Mesothelial cell of epicardium (in vitro differentiated cells): ENCODE measurements around the gene CPB2. TPM values are rescaled to one million over a fixed set of nuclear protein-coding genes. Genes with fewer than 3 reads are reported as not detected.

Source experiments
- DNase-seq, 2 experiments: peaks; one replicate each; pipeline ENCODE4 v3.0.0; 2021; ENCODE audit warnings: low spot score in 2 of 2; ENCODE audit not compliant: unreplicated experiment in 2 of 2
- H3K27ac Mint-ChIP-seq: 2 replicates; pipeline ENCODE4 v1.8.0; 2021; ENCODE audit warnings: mixed read lengths
- H3K27me3 Mint-ChIP-seq: 2 replicates; pipeline ENCODE4 v1.8.0; 2021; ENCODE audit warnings: low read depth, mixed read lengths
- H3K36me3 Mint-ChIP-seq: 2 replicates; pipeline ENCODE4 v1.8.0; 2021; ENCODE audit warnings: mixed read lengths
- H3K4me1 Mint-ChIP-seq: 2 replicates; pipeline ENCODE4 v1.8.0; 2021; ENCODE audit warnings: mixed read lengths
- H3K4me3 Mint-ChIP-seq: 2 replicates; pipeline ENCODE4 v1.8.0; 2021; ENCODE audit warnings: mild to moderate bottlenecking, moderate library complexity, mixed read lengths
- H3K9me3 Mint-ChIP-seq: 2 replicates; pipeline ENCODE4 v1.8.0; 2021; ENCODE audit warnings: mixed read lengths
- total RNA-seq: library from RNA; stranded (reverse); gene quantifications from 3 replicates; pipeline ENCODE4 v1.2.1, GENCODE V29; 2021
- TF ChIP-seq, protein P1 (sequence below): fragments of 200-600 bp; sonication (generic); IDR thresholded peaks from one replicate; pipeline ENCODE4 v1.5.0; 2021; ENCODE audit warnings: antibody characterized with exemption; ENCODE audit not compliant: unreplicated experiment

CPB2 gene
- total RNA-seq, 1 donor from 2014 or later = not detected

DNA sequence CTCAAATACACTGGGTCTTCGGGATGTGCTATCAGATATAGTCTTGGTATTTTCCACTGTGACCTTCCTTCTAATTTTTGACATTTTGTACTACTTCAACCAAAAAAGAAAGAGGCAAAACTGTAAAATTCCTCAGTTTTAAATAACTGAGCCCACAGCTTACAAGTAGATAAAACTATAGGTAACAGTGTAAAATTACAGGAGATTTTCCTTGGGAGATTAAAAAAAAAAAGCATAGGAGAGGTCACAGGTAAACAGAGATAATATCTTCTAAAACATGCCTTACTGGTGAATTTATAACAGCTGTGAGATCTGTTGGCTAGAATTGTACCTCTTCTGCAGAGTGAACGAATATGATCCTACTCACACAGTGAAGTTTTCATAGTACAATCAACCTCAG, 59.4 kb downstream of the CPB2 start:
- H3K27me3 Mint-ChIP-seq = no peaks in the 10 kb centered on the region
- peaks cover 12% of the 10 kb centered on the region for H3K4me1 Mint-ChIP-seq
- no peaks in the 10 kb centered on the region for H3K9me3 Mint-ChIP-seq
- H3K27ac Mint-ChIP-seq = no peak overlapping the region
- no peak for DNase-seq
- H3K36me3 Mint-ChIP-seq = peaks cover 12% of the 10 kb centered on the region
- TF ChIP-seq, protein P1, sequence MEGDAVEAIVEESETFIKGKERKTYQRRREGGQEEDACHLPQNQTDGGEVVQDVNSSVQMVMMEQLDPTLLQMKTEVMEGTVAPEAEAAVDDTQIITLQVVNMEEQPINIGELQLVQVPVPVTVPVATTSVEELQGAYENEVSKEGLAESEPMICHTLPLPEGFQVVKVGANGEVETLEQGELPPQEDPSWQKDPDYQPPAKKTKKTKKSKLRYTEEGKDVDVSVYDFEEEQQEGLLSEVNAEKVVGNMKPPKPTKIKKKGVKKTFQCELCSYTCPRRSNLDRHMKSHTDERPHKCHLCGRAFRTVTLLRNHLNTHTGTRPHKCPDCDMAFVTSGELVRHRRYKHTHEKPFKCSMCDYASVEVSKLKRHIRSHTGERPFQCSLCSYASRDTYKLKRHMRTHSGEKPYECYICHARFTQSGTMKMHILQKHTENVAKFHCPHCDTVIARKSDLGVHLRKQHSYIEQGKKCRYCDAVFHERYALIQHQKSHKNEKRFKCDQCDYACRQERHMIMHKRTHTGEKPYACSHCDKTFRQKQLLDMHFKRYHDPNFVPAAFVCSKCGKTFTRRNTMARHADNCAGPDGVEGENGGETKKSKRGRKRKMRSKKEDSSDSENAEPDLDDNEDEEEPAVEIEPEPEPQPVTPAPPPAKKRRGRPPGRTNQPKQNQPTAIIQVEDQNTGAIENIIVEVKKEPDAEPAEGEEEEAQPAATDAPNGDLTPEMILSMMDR = no peak
- H3K4me3 Mint-ChIP-seq = no peak overlapping the region

GRCh38 chr13:46043647-46044046, 61.2 kb downstream of the CPB2 start:
- H3K36me3 Mint-ChIP-seq = peaks cover 18% of the 10 kb centered on the region
- no peaks in the 10 kb centered on the region for H3K9me3 Mint-ChIP-seq
- peaks cover 6% of the 10 kb centered on the region for H3K4me1 Mint-ChIP-seq
- no peaks in the 10 kb centered on the region for H3K27me3 Mint-ChIP-seq
- no peak for DNase-seq
- no peak overlapping the region for H3K27ac Mint-ChIP-seq
- no peak overlapping the region for H3K4me3 Mint-ChIP-seq
- TF ChIP-seq, protein P1 = no peak

DNA sequence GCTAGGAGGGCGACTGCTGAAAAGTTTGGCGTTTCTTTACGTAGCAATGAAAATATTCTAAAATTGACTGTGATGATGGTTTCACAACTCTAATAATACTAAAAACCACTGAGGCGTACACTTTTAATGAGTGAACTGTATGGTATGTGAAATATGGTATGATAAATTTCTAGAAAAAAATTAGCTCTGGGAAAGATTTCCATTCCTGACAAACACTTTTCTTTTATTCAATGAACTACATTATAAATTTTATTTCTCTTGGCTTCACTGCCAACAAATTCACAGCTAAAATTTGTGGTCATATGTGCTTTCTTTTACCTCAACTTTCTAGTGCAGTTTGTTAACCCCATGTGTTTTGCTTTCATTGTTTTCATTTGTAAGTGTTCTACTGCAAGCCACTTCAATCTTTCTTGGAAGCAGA, 63.4 kb downstream of the CPB2 start:
- Mint-ChIP-seq H3K9me3 (no peaks in the 10 kb centered on the region), H3K4me3 (no peak overlapping the region), H3K4me1 (peaks cover 2% of the 10 kb centered on the region), H3K27me3 (no peaks in the 10 kb centered on the region), H3K36me3 (peaks cover 27% of the 10 kb centered on the region), H3K27ac (no peak overlapping the region)
- TF ChIP-seq, protein P1 = no peak
- DNase-seq = no peak

DNA sequence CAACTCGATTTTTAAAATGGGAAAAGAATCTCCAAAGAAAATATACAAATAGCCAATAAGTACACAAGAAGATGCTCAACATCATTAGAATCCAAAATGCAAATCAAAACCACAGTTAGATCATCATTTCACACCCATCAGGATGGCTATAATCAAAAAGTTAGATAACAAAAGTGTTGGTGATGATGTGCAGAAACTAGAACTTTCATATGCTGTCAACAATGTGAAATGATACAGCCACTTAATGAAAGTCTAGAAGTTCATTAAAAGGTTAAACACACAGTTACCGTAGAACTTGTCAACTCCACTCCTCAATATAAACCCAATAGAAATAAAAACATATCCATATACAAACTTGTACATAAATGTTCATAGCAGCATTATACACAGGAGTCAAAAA, 64.1 kb downstream of the CPB2 start:
- TF ChIP-seq, protein P1 = no peak
- no peak overlapping the region for H3K27ac Mint-ChIP-seq
- H3K36me3 Mint-ChIP-seq = peaks cover 33% of the 10 kb centered on the region
- no peak overlapping the region for H3K4me3 Mint-ChIP-seq
- no peaks in the 10 kb centered on the region for H3K9me3 Mint-ChIP-seq
- peaks cover 2% of the 10 kb centered on the region for H3K4me1 Mint-ChIP-seq
- no peak for DNase-seq
- H3K27me3 Mint-ChIP-seq = no peaks in the 10 kb centered on the region

DNA sequence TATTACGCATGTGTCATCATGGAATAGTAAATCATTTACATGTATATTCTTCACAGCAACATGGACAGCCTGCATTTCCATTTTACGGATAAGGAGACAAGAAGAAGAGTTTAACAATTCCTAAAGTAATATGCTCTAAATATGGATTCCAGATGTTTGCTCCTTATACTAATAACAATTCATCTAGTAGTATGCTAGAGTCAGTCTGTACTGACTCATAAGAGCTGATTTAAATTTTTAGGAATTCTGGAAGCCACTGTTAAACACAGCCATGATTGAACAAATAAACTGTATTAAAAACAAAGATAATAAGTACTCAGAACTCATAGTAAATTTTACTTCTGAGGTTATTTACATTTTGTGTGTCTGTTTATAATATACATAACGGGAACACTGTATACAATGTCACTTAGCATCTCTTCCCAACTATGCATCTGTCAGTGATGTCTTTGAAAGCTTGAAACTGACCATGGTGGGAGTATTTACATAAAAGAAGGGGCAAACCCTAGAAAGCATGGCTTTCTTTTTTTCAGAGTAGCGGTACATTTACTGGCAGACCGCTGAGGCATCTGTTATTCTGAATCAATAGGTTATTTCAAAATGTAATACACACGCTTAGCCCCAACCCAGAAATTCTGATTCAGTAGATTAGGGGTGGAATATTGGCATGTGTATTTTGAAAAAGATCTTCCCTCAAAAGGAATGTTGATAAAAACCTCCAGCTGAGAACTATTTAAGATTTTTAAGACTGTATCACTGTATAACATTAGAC, 65.2 kb downstream of the CPB2 start:
- TF ChIP-seq, protein P1 = no peak
- no peak for DNase-seq
- Mint-ChIP-seq H3K4me3 (no peak overlapping the region), H3K9me3 (no peaks in the 10 kb centered on the region), H3K36me3 (peaks cover 42% of the 10 kb centered on the region), H3K4me1 (no peaks in the 10 kb centered on the region), H3K27ac (no peak overlapping the region), H3K27me3 (no peaks in the 10 kb centered on the region)
